Measurements from ENCODE around the gene ST8SIA2.

Gene ST8SIA2

GRCh38 chr15:92503889-92504288, 110.2 kb downstream of the ST8SIA2 start:
- no peak overlapping the region for H3K27ac ChIP-seq
- TF ChIP-seq, protein P1, sequence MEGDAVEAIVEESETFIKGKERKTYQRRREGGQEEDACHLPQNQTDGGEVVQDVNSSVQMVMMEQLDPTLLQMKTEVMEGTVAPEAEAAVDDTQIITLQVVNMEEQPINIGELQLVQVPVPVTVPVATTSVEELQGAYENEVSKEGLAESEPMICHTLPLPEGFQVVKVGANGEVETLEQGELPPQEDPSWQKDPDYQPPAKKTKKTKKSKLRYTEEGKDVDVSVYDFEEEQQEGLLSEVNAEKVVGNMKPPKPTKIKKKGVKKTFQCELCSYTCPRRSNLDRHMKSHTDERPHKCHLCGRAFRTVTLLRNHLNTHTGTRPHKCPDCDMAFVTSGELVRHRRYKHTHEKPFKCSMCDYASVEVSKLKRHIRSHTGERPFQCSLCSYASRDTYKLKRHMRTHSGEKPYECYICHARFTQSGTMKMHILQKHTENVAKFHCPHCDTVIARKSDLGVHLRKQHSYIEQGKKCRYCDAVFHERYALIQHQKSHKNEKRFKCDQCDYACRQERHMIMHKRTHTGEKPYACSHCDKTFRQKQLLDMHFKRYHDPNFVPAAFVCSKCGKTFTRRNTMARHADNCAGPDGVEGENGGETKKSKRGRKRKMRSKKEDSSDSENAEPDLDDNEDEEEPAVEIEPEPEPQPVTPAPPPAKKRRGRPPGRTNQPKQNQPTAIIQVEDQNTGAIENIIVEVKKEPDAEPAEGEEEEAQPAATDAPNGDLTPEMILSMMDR (conservative IDR thresholded peaks at IDR 0.05): no peak
- no peak for TF ChIP-seq ZFX (IDR thresholded peaks at IDR 0.05)

GRCh38 chr15:92505611-92506010, 111.9 kb downstream of the ST8SIA2 start:
- TF ChIP-seq, protein P1 (conservative IDR thresholded peaks at IDR 0.05): no peak
- no peak for TF ChIP-seq ZFX (IDR thresholded peaks at IDR 0.05)
- no peak overlapping the region for H3K27ac ChIP-seq

DNA sequence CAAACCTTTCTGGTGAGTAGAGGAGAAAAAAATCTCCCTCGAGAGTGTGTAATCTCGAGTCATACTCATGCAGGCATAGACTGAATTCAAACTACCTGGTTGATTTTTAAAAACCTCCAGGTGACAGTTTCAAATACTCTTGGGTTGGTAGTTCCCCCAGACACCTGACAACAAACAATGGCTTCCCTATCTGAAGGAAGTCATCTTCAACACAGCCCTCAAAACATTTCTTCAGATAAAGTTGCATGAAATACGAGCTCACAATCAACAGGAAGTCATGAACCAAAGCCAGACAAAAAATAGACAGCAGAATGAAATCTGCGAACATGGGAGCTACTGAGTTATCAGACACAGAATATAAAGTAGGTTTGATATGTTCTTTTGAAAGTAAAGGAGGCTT, 112.8 kb downstream of the ST8SIA2 start:
- TF ChIP-seq, protein P1 (conservative IDR thresholded peaks at IDR 0.05): no peak
- TF ChIP-seq ZFX (IDR thresholded peaks at IDR 0.05): no peak

DNA sequence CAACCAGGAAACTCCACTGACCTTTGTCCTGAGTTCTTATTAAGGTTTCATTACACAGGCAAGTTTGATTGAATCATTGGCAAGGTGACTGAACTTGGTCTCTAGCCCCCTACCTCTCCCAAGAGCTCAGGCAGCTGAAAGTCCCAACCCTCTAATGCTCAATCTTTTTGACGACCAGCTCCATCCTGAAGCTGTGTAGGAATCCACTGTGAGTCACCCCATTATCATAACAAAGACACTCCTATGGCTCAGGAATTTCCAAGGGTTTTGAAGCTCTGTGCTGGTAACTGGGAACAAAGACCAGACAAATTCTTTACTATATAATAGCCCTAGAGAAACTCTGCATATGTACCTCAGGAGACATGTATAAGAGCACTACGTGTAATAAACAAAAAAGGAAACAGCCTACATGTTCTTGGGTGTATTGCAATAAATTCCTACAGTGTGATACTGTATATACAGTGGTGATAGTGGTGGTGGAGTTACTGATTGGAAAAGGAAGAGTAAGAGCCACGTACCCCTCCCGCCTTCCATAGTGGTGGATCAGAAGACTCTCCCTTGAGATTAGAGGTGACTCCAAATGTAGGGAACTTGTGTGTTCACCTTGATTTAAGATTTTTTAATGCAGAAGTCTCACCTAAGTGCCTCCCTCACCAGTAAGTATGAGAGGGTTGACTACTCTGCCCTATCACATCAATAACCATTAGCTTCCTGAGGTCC, 116.6 kb downstream of the ST8SIA2 start:
- TF ChIP-seq, protein P1 (conservative IDR thresholded peaks at IDR 0.05): no peak
- no peak for TF ChIP-seq ZFX (IDR thresholded peaks at IDR 0.05)
- H3K27ac ChIP-seq: no peak overlapping the region

More for the DNA sequence above, 112.8 kb downstream of the ST8SIA2 start:
- H3K27ac ChIP-seq: no peak overlapping the region

Measured in C4-2B (cell line).